ENCODE results near the gene RAB32. TPM values are rescaled to one million over a fixed set of nuclear protein-coding genes. Genes with fewer than 3 reads are reported as not detected.

Gene RAB32
- total RNA-seq, 1 experiment from 2014 or later: 73.6 TPM

Other genes with a start within 250 kb of the RAB32 start
- gene ADGB, start 55.1 kb downstream of the RAB32 start, total RNA-seq (2022): not detected in 2 replicates

Measured in MCF 10A (cell line).